HG02885 (cell line): ENCODE results near the gene PSIP1.

Source experiments
- ATAC-seq: cut with Tn5 transposase; IDR thresholded peaks from one replicate; pipeline ENCODE4 v1.9.1; 2021; ENCODE audit warnings: mild to moderate bottlenecking; ENCODE audit not compliant: unreplicated experiment, poor library complexity

PSIP1 gene

DNA sequence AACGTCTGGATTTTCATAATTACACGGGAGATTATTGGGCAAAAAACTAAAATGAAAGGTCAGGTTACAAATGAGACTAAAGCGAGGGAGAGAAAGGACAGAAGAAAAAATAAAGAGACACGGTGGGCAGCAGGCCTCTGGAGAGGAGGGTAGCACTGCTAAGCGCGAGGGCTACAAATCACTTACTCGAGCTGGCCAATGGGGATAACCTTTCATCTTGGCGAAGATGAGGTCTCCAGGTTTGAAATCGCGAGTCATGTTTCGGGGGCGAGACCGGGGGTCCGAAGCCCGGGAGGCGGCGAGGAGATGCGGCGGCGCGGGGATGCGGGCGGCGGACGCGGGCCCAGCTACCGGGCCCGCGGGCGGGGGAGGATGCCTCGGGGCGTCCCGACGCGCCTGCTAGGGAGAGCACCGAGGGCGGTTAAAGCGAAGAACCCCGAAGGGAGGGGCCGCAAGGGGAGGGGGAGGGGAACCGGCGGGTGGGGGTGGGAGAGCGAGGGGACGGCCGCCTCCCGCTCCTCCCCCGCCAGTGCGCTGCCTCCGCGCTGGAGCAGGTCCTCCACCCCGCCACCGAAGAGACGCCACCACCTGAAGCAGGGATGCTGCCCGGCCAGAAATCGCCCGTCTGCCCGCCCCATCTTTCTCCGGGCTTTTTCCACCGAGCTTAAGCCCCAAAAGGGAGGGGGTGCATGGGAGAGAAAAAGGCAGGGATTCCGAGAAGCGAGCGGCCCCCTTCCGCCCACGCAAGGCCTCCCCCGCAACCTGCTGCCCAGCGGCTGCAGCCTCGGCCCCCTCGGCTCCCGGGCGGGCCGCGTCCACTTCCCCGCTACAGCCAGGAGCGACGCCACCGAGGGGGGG is 610 bp downstream of the PSIP1 start:
- ATAC-seq = peak; percentile 44

- no peak for ATAC-seq
Observed at GRCh38 chr9:15505921-15506320, 4.8 kb downstream of the PSIP1 start.

GRCh38 chr9:15501803-15502202 is 9.0 kb downstream of the PSIP1 start:
- ATAC-seq = no peak

DNA sequence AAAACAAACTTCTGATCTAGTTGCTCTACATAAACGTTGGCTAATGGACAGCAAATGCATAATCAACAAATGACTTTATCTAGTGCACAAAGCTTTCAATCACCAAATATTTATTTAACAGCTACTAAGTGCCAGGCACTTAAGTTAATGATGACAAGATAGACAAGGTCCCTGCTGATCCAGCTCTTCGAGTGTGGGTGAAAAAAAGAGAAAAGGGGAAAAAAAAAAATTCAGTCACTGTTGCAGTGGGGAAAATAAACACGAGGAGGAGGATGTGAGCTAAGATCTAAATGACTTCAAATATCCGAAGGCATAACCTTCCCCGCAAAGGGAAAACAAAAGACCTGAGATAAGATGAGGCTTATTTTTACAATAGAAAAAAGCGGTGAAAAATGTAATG is 9.6 kb downstream of the PSIP1 start:
- ATAC-seq = no peak

GRCh38 chr9:15499139-15499538 is 11.6 kb downstream of the PSIP1 start:
- no peak for ATAC-seq

- no peak for ATAC-seq
Observed at GRCh38 chr9:15498246-15498995, 12.3 kb downstream of the PSIP1 start.

DNA sequence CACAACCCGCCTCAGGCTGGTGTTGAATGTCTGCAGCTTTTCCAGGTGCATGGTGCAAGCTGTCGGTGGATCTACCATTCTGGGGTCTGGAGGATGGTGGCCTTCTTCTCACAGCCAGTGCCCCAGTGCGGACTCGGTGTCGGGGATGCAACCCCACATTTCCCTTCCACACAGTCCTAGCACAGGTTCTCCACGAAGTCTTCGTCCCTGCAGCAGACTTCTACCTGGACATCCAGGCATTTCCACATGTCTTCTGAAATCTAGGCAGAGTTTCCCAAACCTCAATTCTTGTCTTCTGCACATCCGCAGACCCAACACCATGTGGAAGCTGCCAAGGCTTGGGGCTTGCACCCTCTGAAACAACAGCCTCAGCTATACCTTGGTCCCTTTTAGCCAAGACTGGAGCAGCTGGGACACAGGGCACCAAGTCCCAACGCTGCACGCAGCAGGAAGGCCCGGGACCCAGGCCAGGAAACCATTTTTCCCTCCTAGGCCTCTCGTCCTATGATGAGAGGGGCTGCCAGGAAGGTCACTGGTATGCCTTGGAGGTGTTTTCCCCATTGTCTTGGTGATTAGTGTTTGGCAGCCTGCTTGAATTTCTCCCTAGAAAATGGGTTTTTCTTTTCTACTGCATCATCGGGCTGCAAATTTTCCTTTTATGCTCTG is 18.2 kb downstream of the PSIP1 start:
- ATAC-seq = no peak

GRCh38 chr9:15491950-15492349 is 18.8 kb downstream of the PSIP1 start:
- ATAC-seq = no peak

DNA sequence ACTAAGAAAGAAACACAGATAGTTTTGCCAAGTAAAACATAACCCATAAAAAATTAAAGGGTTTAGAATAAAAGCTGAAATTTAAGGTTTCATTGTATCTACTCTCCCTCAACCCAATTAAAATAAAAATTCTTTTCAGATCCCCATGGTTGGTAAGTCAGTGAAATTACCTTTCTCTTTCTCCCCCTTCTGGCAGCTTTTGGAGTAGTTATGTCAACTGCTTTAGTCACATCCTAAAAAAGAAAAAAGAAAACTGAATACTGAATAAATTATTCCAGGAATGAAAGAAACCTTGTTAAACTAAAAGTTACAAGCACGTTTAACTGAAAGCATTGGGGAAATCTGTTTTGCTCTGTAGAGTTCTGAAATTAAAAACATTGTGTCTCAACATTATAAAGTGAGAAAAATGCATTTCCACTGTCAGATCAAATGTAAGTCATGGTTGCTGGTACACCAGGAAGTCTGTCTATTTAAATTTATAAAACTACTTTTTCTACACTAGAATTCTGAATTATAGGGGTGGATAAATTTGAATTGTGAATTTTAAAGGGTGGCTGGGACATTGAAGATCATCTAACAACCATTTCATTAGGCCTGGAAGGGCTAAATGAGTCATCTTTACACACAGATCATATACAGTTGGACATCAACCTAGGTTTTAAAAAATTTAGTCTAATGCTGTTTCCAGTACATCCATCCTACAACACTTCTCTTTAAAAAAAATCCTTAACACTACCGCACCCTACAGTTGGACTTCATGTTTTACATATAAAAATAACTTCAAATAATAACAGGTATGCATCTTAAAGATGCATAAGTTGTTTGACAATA is 24.7 kb downstream of the PSIP1 start:
- ATAC-seq = no peak

- ATAC-seq = no peak
Observed at GRCh38 chr9:15484802-15485201, 26.0 kb downstream of the PSIP1 start.

GRCh38 chr9:15482146-15482545 is 28.6 kb downstream of the PSIP1 start:
- no peak for ATAC-seq

DNA sequence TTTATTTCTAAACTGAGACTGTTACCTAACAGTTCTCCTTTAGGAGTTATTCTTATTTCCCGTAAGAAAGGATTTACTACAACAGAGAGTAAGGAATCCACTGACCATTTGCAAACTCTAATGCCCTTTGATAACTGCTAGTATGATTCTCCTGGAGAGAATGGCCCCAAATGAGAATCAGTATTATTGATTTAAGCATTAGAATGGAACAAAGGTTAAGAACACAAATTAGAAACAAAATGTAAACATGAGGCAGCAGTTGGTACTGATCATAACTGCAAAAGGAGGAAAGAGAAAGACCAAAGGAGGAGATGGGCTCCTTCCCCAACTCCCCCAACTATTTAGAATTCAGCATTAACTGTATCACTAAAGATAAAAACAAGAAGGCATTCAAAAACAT is 30.7 kb downstream of the PSIP1 start:
- no peak for ATAC-seq

DNA sequence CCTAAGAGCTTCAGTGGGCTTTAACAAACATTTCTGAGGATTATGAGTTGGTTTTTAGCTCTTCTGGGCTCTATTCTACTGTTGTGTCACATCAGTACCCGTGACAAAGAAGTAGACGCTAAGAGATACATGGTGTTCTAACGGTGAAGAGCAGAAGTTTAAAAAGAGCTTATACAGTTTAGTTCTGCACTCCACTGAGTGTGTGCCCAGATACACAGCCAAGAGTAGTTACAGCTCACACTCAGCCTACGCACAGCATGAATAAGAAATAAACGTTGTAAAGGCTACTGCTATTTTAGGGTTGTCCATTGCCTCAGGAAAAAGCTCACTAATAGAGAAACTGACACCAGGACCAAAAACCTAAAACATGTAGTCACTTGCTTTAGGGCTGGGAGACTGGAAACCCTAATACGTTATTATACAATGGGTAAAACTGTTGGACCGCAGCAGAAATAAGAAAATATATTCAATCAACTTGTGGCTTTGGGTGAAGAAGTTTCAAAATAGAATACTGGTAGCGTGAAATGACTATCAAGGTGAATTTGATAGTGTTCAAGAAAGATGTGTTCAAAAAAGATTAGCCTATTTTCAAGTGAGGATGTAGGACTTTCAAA is 34.7 kb downstream of the PSIP1 start:
- ATAC-seq = peak; percentile 64

GRCh38 chr9:15469862-15470261 is 40.9 kb downstream of the PSIP1 start:
- no peak for ATAC-seq

DNA sequence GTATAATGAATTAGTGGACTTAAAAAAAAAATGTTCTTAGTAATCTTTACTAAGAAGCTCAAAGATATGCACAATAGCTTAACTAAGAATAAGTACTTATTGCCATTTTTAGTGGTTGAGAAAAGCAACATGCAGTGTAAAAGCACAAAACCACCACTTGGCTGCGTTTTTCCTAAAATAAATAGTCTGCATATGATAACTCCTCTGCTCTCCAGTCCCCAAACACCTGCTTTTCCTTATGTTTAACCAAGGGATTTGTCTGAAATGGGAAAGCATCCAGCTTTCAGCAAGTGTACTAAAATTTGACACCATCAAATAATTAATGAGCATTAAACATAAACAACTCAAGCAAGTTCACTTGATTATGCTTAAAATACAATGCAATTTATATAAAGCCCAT is 41.4 kb downstream of the PSIP1 start:
- ATAC-seq = no peak

DNA sequence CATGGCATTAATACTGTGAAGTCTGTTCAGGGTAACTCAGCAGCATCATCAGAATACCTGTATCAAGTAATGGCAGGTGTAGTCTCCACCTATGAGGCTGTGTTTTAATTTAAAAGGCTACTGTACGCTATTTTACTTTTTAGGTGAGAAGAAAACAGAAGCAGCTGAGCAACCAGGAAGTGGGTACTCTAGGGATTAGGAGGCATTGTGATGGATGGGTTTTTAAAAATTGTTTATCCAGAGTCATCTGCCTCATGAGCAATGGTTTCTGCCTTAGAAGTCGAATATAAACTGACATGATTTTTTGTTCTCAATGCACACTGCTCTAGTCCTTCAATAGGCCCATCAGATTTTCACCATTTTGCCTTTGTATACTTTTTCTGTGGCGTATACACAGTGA is 42.6 kb downstream of the PSIP1 start:
- ATAC-seq = no peak

- ATAC-seq = no peak
Observed at GRCh38 chr9:15461601-15462000, 49.2 kb downstream of the PSIP1 start.

DNA sequence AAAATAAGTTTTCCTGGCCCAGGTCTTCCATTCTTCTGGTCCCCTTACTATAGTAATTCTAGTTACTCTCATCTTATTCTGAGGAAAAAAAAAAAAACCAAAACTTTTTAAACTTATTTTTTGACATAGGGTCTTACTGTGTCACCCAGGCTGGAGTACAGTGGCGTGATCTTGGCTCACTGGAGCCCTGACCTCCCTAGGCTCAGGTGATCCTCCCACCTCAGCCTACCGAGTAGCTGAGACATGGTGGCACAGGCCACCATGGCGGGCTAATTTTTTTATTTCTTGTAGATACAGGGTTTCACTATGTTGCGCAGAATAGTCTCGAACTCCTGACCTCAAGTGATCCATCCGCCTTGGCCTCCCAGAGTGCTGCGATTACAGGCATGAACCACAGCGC is 49.7 kb downstream of the PSIP1 start:
- no peak for ATAC-seq

- ATAC-seq = no peak
Observed at GRCh38 chr9:15453956-15454355, 56.8 kb downstream of the PSIP1 start.

GRCh38 chr9:15444141-15444540 is 66.6 kb downstream of the PSIP1 start:
- ATAC-seq = no peak
